NCI-H524 (cell line): ENCODE data around the gene LGALSL.

ENCODE experiments used
- DNase-seq, 2 experiments: peaks; one replicate each; lab custom pipeline; 2025; lab: John Stamatoyannopoulos, UW

The LGALSL gene

GRCh38 chr2:64471600-64471999 lies 17.6 kb downstream of the LGALSL start:
- peak in 1 of 2 experiments; percentile 3 for DNase-seq

DNA sequence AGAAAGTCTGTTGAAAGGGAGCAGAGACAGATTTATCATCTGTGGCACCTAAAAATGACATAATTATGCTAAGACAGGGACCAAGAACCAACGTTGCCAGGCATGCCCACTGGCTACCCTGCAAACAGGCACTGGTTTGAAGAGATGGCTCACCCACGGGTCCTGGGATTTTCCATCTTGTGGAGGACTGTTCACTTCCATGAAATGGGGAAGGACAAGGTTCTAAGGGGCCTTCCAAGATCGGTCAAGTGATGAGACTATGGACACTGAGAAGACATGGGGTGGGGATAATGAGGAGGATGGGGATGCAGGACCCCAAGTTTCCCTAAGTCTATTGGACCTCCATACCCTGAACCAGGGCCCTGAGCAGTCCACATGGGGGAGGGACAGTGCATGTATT lies 18.9 kb downstream of the LGALSL start:
- DNase-seq = no peak

- DNase-seq = no peak
Measured at GRCh38 chr2:64474121-64474571, 20.2 kb downstream of the LGALSL start.

DNA sequence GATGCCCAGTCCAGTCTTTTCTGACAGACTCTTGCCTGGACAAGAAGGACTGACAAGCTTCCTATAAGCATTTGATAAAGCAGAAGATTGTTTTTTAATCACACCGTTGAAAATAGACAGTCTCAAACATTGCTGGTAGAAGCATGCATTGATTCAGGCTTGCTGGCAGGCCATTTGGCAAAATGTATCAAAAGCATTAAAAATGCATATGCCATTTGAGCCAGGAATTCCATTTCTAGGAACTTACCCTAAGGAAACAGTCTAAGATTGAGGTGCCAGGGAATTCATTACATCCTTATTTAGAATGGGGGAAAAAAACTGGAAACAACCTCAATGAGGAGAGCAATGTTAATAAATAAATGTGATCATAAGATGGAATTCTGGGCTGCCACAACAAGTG lies 20.7 kb downstream of the LGALSL start:
- no peak for DNase-seq

GRCh38 chr2:64477037-64477436 lies 23.1 kb downstream of the LGALSL start:
- DNase-seq = no peak

- DNase-seq = no peak
Measured at GRCh38 chr2:64477979-64478378, 24.0 kb downstream of the LGALSL start.

GRCh38 chr2:64478502-64479230 lies 24.7 kb downstream of the LGALSL start:
- DNase-seq = no peak

DNA sequence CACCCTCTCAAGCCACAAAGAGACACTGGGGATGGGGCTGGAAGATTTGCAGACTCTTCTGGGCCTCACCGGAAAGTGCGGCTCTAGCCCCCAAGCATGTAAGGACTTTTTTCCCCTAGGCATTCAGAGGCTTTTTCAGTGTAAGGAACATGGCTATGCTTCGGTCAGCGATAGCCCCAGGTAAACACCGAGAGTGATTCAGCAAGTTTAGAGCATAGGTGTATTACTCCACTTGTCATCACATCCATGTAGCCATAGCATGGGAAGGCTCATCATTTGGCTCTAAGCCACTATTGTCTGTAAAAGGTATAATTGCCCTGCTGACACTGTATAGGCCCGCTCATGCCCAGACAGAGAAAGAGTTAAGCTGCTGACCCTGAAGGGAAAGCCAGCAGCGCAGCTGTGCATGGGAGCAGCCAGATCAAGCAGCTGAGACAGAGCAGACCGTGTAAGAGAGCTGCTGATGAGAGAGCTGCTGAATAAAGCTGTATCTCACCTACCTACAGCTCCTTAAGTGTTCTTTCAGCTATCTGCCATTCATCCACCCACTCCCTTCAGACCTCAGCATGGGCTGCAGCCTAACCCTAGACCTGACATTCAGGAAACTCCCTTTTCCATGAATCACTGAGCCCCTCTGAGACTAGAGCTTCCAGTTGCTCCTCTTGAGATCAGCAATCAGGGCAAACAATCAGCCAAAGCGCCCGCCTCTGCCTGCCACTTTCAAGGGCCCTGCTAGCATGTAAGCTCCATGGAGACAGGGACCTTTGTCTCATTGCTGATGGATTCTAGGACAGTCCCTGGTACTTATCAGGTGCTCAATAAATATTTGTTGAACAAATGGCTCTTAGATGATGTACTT lies 25.5 kb downstream of the LGALSL start:
- no peak for DNase-seq

- DNase-seq = no peak
Measured at GRCh38 chr2:64481665-64482064, 27.7 kb downstream of the LGALSL start.

DNA sequence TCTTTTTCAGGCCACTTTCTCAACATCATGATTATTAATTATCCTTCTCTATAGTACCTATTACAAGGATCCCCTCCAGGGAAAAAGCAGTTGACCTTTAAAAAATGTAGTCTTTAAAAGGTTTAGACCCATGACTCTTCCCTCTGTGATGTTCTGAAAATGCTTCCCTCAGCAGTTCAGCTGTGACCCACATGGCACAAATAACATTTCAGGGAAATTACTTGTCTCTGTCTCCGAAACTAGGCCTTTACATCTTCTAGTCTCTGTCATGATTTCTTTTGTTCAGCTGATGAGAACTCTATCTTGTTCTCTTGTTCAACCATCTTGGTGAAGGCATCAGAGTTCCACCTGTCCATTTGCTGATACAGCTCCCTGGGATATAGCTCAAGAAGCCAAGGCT lies 28.3 kb downstream of the LGALSL start:
- no peak for DNase-seq

DNA sequence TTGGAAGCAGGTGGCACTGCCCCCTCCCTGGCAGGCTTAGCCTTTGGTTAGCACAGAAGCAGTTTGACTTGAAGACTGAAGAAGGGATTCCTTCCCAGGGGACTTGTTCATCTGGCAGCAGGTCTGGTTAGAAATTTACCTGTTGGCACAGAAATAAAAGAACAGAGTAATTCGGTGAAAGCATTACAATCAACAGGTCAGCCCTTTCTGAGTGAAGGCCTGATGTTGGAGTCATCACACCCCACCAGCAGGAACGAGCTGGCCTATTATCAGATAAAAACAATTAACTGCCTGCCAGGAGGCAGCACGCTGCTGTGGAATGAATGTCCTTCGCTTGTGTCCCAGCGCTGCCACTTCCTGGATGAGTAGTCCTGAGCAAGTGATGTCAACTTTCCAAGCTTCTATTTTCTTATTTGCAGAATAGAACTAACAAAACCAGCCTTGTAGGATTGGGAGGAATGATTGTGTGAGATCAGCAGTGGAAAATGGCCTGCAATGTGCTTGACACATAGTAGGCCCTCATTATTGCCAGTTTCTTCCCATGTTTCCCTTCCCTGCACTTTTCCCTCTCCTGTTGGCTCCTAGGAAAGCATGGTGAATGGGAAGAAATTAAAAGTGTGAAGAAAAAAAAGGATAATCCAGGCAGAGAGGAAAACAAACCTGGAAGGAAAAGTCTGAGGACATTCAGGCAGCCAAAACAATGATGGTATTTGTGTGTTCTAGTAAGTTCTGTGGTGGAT lies 29.0 kb downstream of the LGALSL start:
- peak; percentile 52 to 72 for DNase-seq

GRCh38 chr2:64485331-64485730 lies 31.4 kb downstream of the LGALSL start:
- no peak for DNase-seq

DNA sequence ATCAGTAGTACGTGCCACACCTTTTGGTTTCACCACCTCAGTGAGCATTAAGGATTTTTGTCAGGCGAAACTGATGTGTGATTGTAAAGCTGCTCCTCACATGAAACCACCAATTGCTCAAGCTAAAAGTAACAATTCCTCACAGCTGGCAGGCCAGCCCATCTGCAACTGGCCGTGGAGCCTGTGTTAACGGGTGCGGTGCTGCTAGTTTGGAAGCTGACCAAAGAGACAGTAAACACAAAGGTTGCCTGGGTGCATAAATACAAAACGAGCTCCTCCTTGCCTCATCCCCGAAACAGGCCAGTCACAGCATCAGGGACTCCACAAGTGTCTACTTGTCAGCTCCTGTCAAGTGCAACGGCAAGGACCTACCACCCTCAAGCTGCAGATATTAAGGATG lies 32.0 kb downstream of the LGALSL start:
- peak in 1 of 2 experiments; percentile 20 for DNase-seq

GRCh38 chr2:64487256-64488049 lies 33.5 kb downstream of the LGALSL start:
- DNase-seq = peak in 1 of 2 experiments; percentile 4

DNA sequence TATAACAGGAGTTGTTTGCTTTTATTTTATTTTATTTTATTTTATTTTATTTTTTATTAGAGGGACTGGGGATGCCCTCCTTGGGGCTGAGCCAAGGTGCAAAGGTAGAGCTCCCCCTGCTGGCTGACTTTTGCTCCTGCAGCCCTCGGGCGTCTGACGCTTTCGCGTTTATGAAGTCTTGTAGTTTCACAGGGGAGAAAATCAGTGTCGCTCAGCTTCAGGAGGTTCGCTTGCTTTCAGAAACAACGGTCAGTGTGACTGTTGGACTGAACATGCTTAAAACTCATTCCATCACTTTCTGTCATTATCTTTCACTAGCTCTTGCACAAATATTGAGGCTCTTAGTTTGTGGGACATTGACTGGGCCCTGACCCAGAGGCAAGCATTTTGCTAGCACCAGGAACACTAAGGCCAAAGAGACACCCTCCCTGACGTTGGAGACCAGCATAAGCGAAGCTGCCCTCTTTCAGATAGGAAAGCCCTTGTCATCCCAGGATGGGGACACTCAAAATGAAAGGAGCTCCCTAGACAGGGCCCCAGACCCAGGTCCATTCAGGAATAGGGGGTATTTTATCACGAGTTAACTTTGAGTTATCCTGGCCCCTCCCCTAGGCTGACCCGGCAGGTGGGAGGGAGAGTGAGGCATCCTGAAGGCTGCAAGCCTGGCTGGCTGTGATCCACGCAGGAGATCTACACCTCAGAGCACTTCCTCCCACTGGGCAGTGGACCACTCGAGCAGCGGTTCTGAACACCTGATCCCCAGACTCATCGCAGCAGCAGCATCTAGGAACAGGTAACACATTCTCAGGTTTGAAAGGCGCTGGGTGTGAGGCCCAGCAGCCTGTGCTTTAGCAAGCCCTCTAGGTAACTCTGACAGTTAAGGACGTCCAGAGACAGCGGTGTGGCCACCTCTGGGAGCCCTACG lies 34.4 kb downstream of the LGALSL start:
- peak in 1 of 2 experiments; percentile 42 for DNase-seq

DNA sequence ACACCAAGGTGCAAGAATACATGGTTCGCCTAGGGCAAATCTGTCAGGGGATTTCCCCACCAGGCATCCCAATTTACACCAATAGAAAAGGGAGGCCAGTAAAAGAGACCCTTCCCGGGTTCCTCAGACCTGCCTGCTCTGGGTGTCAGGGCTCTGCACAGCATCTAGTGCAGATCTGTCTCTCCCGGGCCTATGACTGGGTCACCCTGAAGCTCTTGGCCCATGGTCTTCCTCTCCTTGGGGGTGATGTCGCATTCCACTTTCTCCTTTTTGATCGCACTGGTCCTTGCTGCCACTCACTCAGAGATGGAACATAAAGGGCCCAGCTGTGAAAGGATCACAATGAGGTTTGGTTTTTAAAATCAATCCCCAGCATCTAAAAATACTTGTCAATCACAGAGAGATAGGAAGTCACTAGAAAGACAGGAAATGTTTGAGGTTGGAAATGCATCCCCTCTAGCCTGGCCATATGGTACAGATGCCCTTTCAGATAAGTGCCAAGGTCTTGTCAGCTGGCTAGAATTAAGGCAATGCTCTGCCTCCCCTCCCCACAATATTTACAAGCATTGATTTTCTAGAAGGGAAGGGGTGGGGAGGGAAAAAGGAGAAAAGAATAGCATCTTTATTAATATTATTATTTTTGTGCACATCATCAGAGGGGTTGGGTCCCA lies 35.3 kb downstream of the LGALSL start:
- peak in 1 of 2 experiments; percentile 29 for DNase-seq

GRCh38 chr2:64491426-64491825 lies 37.5 kb downstream of the LGALSL start:
- DNase-seq = no peak

- no peak for DNase-seq
Measured at GRCh38 chr2:64492272-64492671, 38.3 kb downstream of the LGALSL start.

- no peak for DNase-seq
Measured at GRCh38 chr2:64492821-64493220, 38.9 kb downstream of the LGALSL start.

- no peak for DNase-seq
Measured at GRCh38 chr2:64493788-64494187, 39.8 kb downstream of the LGALSL start.
